Osteoblast (primary cell): ENCODE results near the gene VAV3. TPM values are rescaled to one million over a fixed set of nuclear protein-coding genes. Genes with fewer than 3 reads are reported as not detected.

Experiments
- DNase-seq: peaks from one replicate; pipeline ENCODE4 v3.0.0; 2011; ENCODE audit warnings: low spot score, mixed read lengths; ENCODE audit not compliant: insufficient read length; ENCODE audit errors: missing footprints
- H2AFZ ChIP-seq: 2 replicates; pipeline ENCODE4 v1.6.0; 2011; ENCODE audit warnings: mild to moderate bottlenecking, low read length
- H3K27ac ChIP-seq: 2 replicates; pipeline ENCODE4 v1.5.1; 2011; ENCODE audit warnings: mild to moderate bottlenecking, low read depth, low read length, moderate library complexity
- H3K27me3 ChIP-seq: 2 replicates; pipeline ENCODE4 v1.6.0; 2012; ENCODE audit warnings: mild to moderate bottlenecking, control low read depth, inconsistent platforms, low read length, moderate library complexity; ENCODE audit not compliant: insufficient read depth
- H3K36me3 ChIP-seq: 2 replicates; pipeline ENCODE4 v1.5.1; 2011; ENCODE audit warnings: mild to moderate bottlenecking, low read length, control low read depth, moderate library complexity; ENCODE audit not compliant: insufficient read depth
- H3K4me1 ChIP-seq: 2 replicates; pipeline ENCODE4 v1.5.1; 2011; ENCODE audit warnings: mild to moderate bottlenecking, low read length, control low read depth, moderate library complexity; ENCODE audit not compliant: insufficient read depth
- H3K4me2 ChIP-seq: 2 replicates; pipeline ENCODE4 v1.6.0; 2011; ENCODE audit warnings: mild to moderate bottlenecking, low read length; ENCODE audit not compliant: insufficient read depth
- H3K4me3 ChIP-seq: fragments of 200-600 bp; sonication (generic); 3 replicates; pipeline ENCODE4 v1.5.1; 2012; ENCODE audit warnings: mild to moderate bottlenecking, low read length, inconsistent platforms; ENCODE audit not compliant: insufficient read depth
- H3K79me2 ChIP-seq: 2 replicates; pipeline ENCODE4 v1.6.0; 2012; ENCODE audit warnings: mild to moderate bottlenecking, low read length, control low read depth, inconsistent platforms; ENCODE audit not compliant: insufficient read depth
- H3K9me3 ChIP-seq: 2 replicates; pipeline ENCODE4 v1.5.1; 2011; ENCODE audit warnings: low read depth, low read length, control low read depth
- H4K20me1 ChIP-seq: 2 replicates; pipeline ENCODE4 v1.6.0; 2012; ENCODE audit warnings: mild to moderate bottlenecking, low read length, control low read depth; ENCODE audit not compliant: insufficient read depth
- CTCF ChIP-seq: IDR thresholded peaks from 2 replicates; pipeline ENCODE4 v1.5.1; 2011; ENCODE audit warnings: mild to moderate bottlenecking, low read depth, low read length, moderate library complexity; ENCODE audit errors: extremely low read depth
- total RNA-seq: library from RNA; depleted of rRNA; stranded (reverse); fragments of >200 nt; gene quantifications from 2 replicates; pipeline ENCODE4 v1.2.3, GENCODE V29; 2012

VAV3 gene
- total RNA-seq, 1 donor, result 0.72 TPM

GRCh38 chr1:107600607-107601160, 364.3 kb downstream of the VAV3 start:
- no peak overlapping the region for H3K4me3 ChIP-seq
- H2AFZ ChIP-seq, result no peak overlapping the region
- H4K20me1 ChIP-seq, result no peaks in the 10 kb centered on the region
- H3K27me3 ChIP-seq, result no peaks in the 10 kb centered on the region
- H3K27ac ChIP-seq, result no peak overlapping the region
- no peak overlapping the region for H3K4me2 ChIP-seq
- H3K9me3 ChIP-seq, result no peaks in the 10 kb centered on the region
- no peaks in the 10 kb centered on the region for H3K36me3 ChIP-seq
- H3K79me2 ChIP-seq, result no peaks in the 10 kb centered on the region
- H3K4me1 ChIP-seq, result no peaks in the 10 kb centered on the region
- no peak for DNase-seq
- no peak for TF ChIP-seq CTCF

GRCh38 chr1:107599220-107599619, 365.8 kb downstream of the VAV3 start:
- no peak overlapping the region for H2AFZ ChIP-seq
- H3K9me3 ChIP-seq, result no peaks in the 10 kb centered on the region
- no peaks in the 10 kb centered on the region for H3K36me3 ChIP-seq
- H3K27me3 ChIP-seq, result no peaks in the 10 kb centered on the region
- no peaks in the 10 kb centered on the region for H3K4me1 ChIP-seq
- TF ChIP-seq CTCF, result no peak
- no peaks in the 10 kb centered on the region for H3K79me2 ChIP-seq
- H3K27ac ChIP-seq, result no peak overlapping the region
- DNase-seq, result no peak
- no peaks in the 10 kb centered on the region for H4K20me1 ChIP-seq
- no peak overlapping the region for H3K4me3 ChIP-seq
- H3K4me2 ChIP-seq, result no peak overlapping the region

GRCh38 chr1:107597290-107597689, 367.7 kb downstream of the VAV3 start:
- no peaks in the 10 kb centered on the region for H3K4me1 ChIP-seq
- H4K20me1 ChIP-seq, result no peaks in the 10 kb centered on the region
- H3K4me3 ChIP-seq, result no peak overlapping the region
- no peak overlapping the region for H3K4me2 ChIP-seq
- no peak for TF ChIP-seq CTCF
- DNase-seq, result no peak
- H3K79me2 ChIP-seq, result no peaks in the 10 kb centered on the region
- no peaks in the 10 kb centered on the region for H3K27me3 ChIP-seq
- no peaks in the 10 kb centered on the region for H3K36me3 ChIP-seq
- no peak overlapping the region for H2AFZ ChIP-seq
- H3K9me3 ChIP-seq, result no peaks in the 10 kb centered on the region
- no peak overlapping the region for H3K27ac ChIP-seq

- DNase-seq, result no peak
These were observed 370.4 kb downstream of the VAV3 start for GRCh38 chr1:107594536-107594935.

More at GRCh38 chr1:107594536-107594935, 370.4 kb downstream of the VAV3 start:
- Histone ChIP-seq H3K4me2 (no peak overlapping the region), H3K4me3 (no peak overlapping the region), H3K36me3 (no peaks in the 10 kb centered on the region), H3K4me1 (no peaks in the 10 kb centered on the region), H3K9me3 (no peaks in the 10 kb centered on the region), H3K27me3 (no peaks in the 10 kb centered on the region), H4K20me1 (no peaks in the 10 kb centered on the region), H3K79me2 (no peaks in the 10 kb centered on the region), H2AFZ (no peak overlapping the region), H3K27ac (no peak overlapping the region)
- no peak for TF ChIP-seq CTCF
